ES-I3 (cell line): ENCODE results near the gene WDR49.

Experiments used
- H3K36me3 ChIP-seq: 2 replicates; pipeline ENCODE4 v1.6.1; 2013; ENCODE audit warnings: mild to moderate bottlenecking, low read length, control low read depth, moderate library complexity; ENCODE audit not compliant: insufficient read depth
- H3K4me1 ChIP-seq: 2 replicates; pipeline ENCODE4 v1.6.1; 2013; ENCODE audit warnings: mild to moderate bottlenecking, control low read depth, low read length; ENCODE audit not compliant: insufficient read depth
- H3K9ac ChIP-seq: 2 replicates; pipeline ENCODE4 v1.6.1; 2013; ENCODE audit warnings: low read depth, mild to moderate bottlenecking, low read length, moderate library complexity
- H3K9me3 ChIP-seq: 2 replicates; pipeline ENCODE4 v1.6.1; 2013; ENCODE audit warnings: mild to moderate bottlenecking, low read length, moderate library complexity; ENCODE audit not compliant: control insufficient read depth, insufficient read depth

Gene WDR49

DNA sequence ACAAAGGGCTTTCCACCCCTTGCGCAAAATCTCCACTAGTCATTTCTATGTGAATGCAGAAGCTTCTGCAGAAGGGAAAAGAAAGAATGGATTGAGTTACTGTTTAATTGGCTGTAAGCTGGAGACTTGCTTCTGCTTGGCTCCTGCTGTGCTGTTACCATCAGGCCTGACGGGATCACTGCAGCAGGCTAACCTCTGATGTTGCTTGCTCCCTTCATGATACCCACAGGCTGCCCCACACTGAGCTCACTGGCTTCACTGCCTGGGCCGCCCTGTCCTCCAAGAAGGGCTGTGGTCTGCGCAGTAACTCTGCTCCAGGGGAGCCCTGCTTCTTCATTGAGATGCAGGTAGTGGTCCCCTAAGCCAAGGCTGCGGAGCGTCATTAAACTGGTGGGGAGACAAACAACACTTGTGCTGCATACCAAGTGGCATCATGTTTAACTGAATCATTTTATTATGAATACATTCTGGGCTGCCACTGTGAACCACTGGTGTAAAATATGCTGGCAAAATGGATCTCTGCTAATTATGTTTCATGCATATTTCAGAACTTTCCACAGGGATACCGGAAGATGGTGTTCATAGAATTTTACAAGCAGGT is 78.6 kb downstream of the WDR49 start:
- no peaks in the 10 kb centered on the region for H3K9me3 ChIP-seq
- H3K9ac ChIP-seq: no peak overlapping the region
- H3K4me1 ChIP-seq: no peaks in the 10 kb centered on the region
- H3K36me3 ChIP-seq: no peaks in the 10 kb centered on the region

DNA sequence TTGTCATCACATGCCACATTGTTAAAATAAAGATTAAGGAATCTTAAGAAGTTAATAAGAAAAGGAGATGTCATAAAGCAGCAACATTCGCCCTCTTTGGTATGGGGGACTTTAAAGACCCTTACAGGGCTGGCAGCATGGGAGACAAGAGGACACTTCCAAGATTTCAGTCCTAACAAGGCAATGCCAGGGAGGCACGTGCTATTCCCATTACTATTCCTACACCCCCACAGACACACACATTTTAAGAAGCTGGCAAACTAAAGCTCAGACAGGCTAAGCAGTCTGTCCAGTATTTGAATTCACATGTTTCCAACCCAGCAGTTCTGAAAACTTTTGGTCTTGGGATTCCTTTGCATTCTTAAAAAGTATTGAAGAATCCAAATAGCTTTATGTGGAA is 80.8 kb downstream of the WDR49 start:
- H3K36me3 ChIP-seq: no peaks in the 10 kb centered on the region
- no peaks in the 10 kb centered on the region for H3K9me3 ChIP-seq
- no peak overlapping the region for H3K9ac ChIP-seq
- H3K4me1 ChIP-seq: no peaks in the 10 kb centered on the region

DNA sequence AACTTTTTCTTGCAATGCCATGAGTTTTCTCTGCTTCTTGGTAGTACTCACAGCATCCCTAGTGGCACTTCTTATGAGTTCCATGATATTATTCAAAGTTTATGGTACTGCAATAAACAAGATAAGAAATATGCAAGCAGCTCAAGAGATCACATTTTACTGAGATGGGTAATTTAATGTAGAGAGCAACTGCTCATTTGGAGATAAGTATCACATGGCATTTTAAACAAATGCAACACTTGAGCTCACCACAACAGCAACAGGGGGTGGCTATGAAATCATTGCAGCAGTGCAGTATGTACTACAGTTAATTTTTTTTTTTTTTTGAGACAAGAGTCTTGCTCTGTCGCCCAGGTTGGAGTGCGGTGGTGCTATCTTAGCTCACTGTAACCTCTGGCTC is 85.1 kb downstream of the WDR49 start:
- Histone ChIP-seq H3K9ac (no peak overlapping the region), H3K36me3 (no peaks in the 10 kb centered on the region), H3K9me3 (no peaks in the 10 kb centered on the region), H3K4me1 (no peaks in the 10 kb centered on the region)

DNA sequence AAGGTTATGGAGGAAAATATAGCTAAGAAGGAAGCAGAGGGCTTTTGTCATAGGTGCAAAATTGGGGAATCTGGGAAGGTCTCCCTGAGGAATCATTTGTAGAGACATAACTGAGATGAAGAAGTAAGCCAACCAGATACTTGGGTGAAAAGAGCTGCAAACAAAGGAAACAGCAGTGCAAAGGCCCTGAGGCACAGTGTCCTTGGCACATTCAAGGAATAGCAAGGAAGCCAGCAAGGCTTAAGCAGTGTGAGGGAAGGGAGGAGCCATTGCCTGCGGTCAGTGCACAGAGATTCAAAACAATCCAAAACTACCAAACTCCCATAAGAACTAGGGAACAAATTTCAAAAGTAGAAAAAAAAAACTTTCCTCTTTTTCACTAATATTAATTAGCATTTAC is 88.3 kb downstream of the WDR49 start:
- Histone ChIP-seq H3K9me3 (no peaks in the 10 kb centered on the region), H3K4me1 (no peaks in the 10 kb centered on the region), H3K9ac (no peak overlapping the region), H3K36me3 (no peaks in the 10 kb centered on the region)

- H3K36me3 ChIP-seq: no peaks in the 10 kb centered on the region
- H3K4me1 ChIP-seq: no peaks in the 10 kb centered on the region
Observed at GRCh38 chr3:167564612-167565011, 89.1 kb downstream of the WDR49 start.

DNA sequence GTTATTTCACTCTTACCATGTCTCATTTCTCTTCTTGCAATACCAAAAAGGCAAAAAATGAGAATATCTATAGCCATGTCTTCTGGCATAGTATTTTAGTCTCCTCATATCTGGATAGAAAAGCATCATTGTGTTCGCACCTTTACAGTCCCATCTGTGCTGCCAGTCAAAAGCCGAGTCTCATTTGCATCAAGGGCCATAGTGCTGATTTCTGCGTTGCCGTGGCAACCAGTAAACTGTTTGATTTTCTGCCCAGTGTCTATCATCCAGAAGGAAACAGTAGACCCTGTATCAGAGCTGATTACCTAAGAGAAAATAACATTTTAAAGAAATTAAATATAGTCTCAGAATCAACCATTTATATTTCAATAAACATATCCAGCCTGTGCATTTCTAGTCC is 93.8 kb downstream of the WDR49 start:
- Histone ChIP-seq H3K4me1 (no peaks in the 10 kb centered on the region), H3K36me3 (no peaks in the 10 kb centered on the region), H3K9ac (no peak overlapping the region), H3K9me3 (no peaks in the 10 kb centered on the region)

More at GRCh38 chr3:167564612-167565011, 89.1 kb downstream of the WDR49 start:
- Histone ChIP-seq H3K9me3 (no peaks in the 10 kb centered on the region), H3K9ac (no peak overlapping the region)

- H3K36me3 ChIP-seq: no peaks in the 10 kb centered on the region
- H3K4me1 ChIP-seq: no peaks in the 10 kb centered on the region
- H3K9me3 ChIP-seq: no peaks in the 10 kb centered on the region
- H3K9ac ChIP-seq: no peak overlapping the region
Observed at GRCh38 chr3:167554898-167555297, 98.8 kb downstream of the WDR49 start.

GRCh38 chr3:167538081-167538480 is 115.7 kb downstream of the WDR49 start:
- Histone ChIP-seq H3K4me1 (no peaks in the 10 kb centered on the region), H3K9ac (no peak overlapping the region), H3K36me3 (no peaks in the 10 kb centered on the region), H3K9me3 (no peaks in the 10 kb centered on the region; the same call in 1 of the 2 replicates)

- Histone ChIP-seq H3K4me1 (no peaks in the 10 kb centered on the region), H3K36me3 (no peaks in the 10 kb centered on the region), H3K9me3 (no peaks in the 10 kb centered on the region), H3K9ac (no peak overlapping the region)
Observed at GRCh38 chr3:167521006-167521355, 132.8 kb downstream of the WDR49 start.

- H3K9me3 ChIP-seq: no peaks in the 10 kb centered on the region
Observed at GRCh38 chr3:167520266-167521005, 133.3 kb downstream of the WDR49 start.

DNA sequence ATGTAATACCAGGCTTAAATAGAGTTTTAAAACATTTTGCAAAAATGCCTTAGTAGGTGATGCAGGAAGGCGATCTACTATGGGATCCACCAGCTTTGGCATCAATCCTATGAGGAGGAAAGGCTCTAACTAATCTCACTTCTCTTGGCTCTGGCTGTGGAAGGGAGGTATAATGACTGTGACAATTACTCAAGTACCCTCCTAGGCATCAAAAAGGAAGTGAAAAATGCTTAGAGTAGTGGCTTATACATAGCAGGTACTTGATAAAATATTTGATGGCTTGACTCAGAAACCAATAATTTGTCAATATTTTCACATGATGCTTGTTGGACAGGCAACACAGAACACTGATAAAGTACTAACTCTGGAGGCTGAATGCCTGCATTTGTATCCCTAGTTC is 145.8 kb downstream of the WDR49 start:
- H3K9ac ChIP-seq: no peak overlapping the region
- no peaks in the 10 kb centered on the region for H3K9me3 ChIP-seq
- H3K4me1 ChIP-seq: no peaks in the 10 kb centered on the region
- no peaks in the 10 kb centered on the region for H3K36me3 ChIP-seq

More at GRCh38 chr3:167520266-167521005, 133.3 kb downstream of the WDR49 start:
- H3K36me3 ChIP-seq: no peaks in the 10 kb centered on the region
- no peak overlapping the region for H3K9ac ChIP-seq
- H3K4me1 ChIP-seq: no peaks in the 10 kb centered on the region

DNA sequence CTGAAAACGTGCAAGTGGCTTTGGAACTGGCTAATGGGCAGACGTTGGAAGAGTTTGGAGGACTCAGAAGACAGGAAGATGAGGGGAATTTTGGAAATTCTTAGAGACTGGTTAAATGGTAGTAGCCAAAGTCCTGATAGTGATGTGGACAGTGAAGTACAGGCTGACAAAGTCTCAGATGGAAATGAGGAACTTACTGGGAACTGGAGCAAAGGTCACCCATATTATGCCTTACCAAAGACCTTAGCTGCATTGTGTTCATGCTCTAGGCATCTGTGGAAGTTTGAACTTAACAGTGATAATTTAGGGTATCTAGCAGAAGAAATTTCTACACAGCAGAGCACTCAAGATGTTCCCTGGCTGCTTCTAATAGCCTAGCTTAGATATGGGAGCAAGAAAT is 151.3 kb downstream of the WDR49 start:
- Histone ChIP-seq H3K9me3 (no peaks in the 10 kb centered on the region), H3K36me3 (no peaks in the 10 kb centered on the region), H3K4me1 (no peaks in the 10 kb centered on the region), H3K9ac (no peak overlapping the region)

- no peaks in the 10 kb centered on the region for H3K9me3 ChIP-seq
- no peaks in the 10 kb centered on the region for H3K4me1 ChIP-seq
- no peaks in the 10 kb centered on the region for H3K36me3 ChIP-seq
Observed at GRCh38 chr3:167501941-167502340, 151.8 kb downstream of the WDR49 start.

DNA sequence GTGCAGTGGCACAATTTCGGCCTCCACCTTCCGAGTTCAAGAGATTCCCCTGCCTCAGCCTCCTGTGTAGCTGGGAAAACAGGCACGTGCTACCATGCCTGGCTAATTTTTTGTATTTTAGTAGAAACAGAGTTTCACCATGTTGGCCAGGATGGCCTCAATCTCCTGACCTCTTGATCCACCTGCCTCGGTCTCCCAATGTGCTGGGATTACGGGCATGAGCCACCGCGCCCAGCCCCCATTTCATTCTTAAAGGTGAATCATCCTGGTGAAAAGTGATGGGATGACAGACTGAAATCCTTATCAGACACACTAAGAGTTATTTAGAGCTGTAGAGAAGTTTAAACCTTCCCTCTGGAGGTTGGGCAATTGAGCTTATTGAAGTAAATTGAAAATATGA is 155.8 kb downstream of the WDR49 start:
- H3K36me3 ChIP-seq: no peaks in the 10 kb centered on the region
- H3K9me3 ChIP-seq: no peaks in the 10 kb centered on the region
- no peak overlapping the region for H3K9ac ChIP-seq
- no peaks in the 10 kb centered on the region; the same call in 1 of the 2 replicates for H3K4me1 ChIP-seq

More at GRCh38 chr3:167501941-167502340, 151.8 kb downstream of the WDR49 start:
- no peak overlapping the region for H3K9ac ChIP-seq

DNA sequence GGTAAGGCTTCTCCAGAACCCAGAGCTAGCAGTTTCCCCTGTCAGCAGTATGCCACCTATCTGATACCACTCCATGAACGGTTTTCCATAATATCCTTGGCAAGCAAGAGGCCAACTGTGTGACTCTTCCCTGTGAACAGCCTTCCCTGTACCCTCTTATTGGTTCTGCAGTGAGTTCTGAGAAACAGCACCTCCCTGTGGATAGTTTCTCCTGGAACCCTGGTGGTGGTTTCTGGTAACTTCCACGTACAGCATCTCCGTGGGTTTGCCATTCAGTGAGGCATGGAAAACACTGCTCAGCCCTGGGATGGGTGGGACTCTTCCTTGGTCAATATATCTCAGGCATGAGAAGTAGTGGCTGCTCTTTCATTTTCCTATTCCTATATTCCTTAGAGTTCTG is 160.5 kb downstream of the WDR49 start:
- Histone ChIP-seq H3K4me1 (peaks cover 9% of the 10 kb centered on the region; the same call in 1 of the 2 replicates), H3K36me3 (no peaks in the 10 kb centered on the region), H3K9ac (no peak overlapping the region), H3K9me3 (no peaks in the 10 kb centered on the region)
